B cell (primary cell): ENCODE data around the gene RAC2.

Experiments used
- EZH2 ChIP-seq: IDR thresholded peaks from 2 replicates; pipeline ENCODE4 v1.6.1; 2012; ENCODE audit warnings: borderline replicate concordance, low read depth, mild to moderate bottlenecking, moderate library complexity, low read length; ENCODE audit not compliant: insufficient read depth, poor library complexity, severe bottlenecking
- TF ChIP-seq, protein P1 (sequence below): fragments of 200-600 bp; IDR thresholded peaks from one replicate; pipeline ENCODE4 v1.8.0; 2022; ENCODE audit warnings: antibody characterized with exemption, mild to moderate bottlenecking

DNA sequence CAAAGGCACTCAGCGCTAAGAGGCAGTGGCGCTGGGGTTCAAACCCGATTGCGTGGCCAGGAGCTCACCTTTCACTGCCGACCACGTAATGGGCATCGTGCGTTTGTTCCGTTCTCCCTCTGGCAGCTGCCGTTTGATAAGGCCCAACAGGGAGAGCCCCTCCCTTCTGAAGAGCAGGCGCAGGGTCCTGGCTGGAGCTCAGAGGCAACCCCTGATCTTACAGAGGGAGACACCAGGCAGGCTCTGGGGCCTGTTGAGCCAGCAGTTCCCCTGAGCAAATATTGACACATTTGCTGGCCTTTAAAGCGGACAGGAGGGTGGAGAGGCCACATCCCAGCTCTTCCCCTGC, 44.3 kb downstream of the RAC2 start:
- TF ChIP-seq EZH2, result no peak
- TF ChIP-seq, protein P1, sequence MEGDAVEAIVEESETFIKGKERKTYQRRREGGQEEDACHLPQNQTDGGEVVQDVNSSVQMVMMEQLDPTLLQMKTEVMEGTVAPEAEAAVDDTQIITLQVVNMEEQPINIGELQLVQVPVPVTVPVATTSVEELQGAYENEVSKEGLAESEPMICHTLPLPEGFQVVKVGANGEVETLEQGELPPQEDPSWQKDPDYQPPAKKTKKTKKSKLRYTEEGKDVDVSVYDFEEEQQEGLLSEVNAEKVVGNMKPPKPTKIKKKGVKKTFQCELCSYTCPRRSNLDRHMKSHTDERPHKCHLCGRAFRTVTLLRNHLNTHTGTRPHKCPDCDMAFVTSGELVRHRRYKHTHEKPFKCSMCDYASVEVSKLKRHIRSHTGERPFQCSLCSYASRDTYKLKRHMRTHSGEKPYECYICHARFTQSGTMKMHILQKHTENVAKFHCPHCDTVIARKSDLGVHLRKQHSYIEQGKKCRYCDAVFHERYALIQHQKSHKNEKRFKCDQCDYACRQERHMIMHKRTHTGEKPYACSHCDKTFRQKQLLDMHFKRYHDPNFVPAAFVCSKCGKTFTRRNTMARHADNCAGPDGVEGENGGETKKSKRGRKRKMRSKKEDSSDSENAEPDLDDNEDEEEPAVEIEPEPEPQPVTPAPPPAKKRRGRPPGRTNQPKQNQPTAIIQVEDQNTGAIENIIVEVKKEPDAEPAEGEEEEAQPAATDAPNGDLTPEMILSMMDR, result peak; percentile 64
